HepG2 (cell line): Measurements from ENCODE around the gene FAM234A. TPM values are rescaled to one million over a fixed set of nuclear protein-coding genes. Genes with fewer than 3 reads are reported as not detected.

Source experiments
- ATAC-seq: fragments of 200-7000 bp; cut with Tn5 transposase; 3 replicates; pipeline ENCODE4 v1.9.1; 2020; ENCODE audit warnings: mild to moderate bottlenecking, moderate library complexity
- BruUV-seq: library from RNA; stranded (reverse); fragments of 400-500 nt; replicated peaks from 2 replicates; lab custom pipeline; 2021; lab: Mats Ljungman, UMichigan
- CTCF ChIA-PET: fragments of 300-600 bp; formaldehyde crosslinking; extraction: SDS; loops from one replicate; lab custom pipeline; 2021; ENCODE audit warnings: low total read pairs, inconsistent platforms, low intra/inter-chr PET ratio; lab: Yijun Ruan, JAX
- POLR2A ChIA-PET: fragments of 350-600 bp; sonication (Branson Sonifier 250); formaldehyde crosslinking; loops from one replicate; lab custom pipeline; 2020; ENCODE audit warnings: antibody characterized with exemption, inconsistent platforms; lab: Yijun Ruan, JAX
- DNase-seq: peaks from one replicate; pipeline ENCODE4 v3.0.0-alpha.2; 2015; ENCODE audit warnings: low spot score
- FAIRE-seq: peaks from 3 replicates; lab custom pipeline; 2011; peaks lifted over from hg19 to GRCh38; lab: Jason Lieb, UNC
- H2AFZ ChIP-seq: one replicate; pipeline ENCODE4 v1.6.1; 2011; ENCODE audit warnings: low read length, inconsistent platforms
- H3K27ac ChIP-seq: fragments of 300-600 bp; 3 replicates; pipeline ENCODE4 v1.8.0; 2011; ENCODE audit warnings: mixed run types, mild to moderate bottlenecking, mixed read lengths, low read length, inconsistent platforms; ENCODE audit not compliant: insufficient read depth; ENCODE audit errors: extremely low read length
- H3K27me3 ChIP-seq, 2 experiments: fragments of 200-600 bp in 1 of 2; 2 replicates in 1 of 2; 3 replicates in 1 of 2; pipeline versions ENCODE4 v1.6.0 to v1.8.0; 2011; ENCODE audit warnings: low read length in 2 of 2, mild to moderate bottlenecking in 2 of 2, moderate library complexity in 2 of 2, inconsistent platforms in 1 of 2; ENCODE audit not compliant: insufficient read depth in 2 of 2, control insufficient read depth in 1 of 2
- H3K36me3 ChIP-seq, 2 experiments: fragments of 200-600 bp in 1 of 2; replicated peaks in 1 of 2; 2 replicates in 1 of 2; 3 replicates in 1 of 2; pipeline versions ENCODE4 v1.5.1 to v1.8.0; 2011; ENCODE audit warnings: low read length in 2 of 2, inconsistent platforms in 1 of 2; ENCODE audit not compliant: insufficient read depth in 2 of 2, control insufficient read depth in 1 of 2
- H3K4me1 ChIP-seq: 2 replicates; pipeline ENCODE4 v1.5.1; 2012; ENCODE audit warnings: low read length, inconsistent platforms; ENCODE audit not compliant: insufficient read depth
- H3K4me2 ChIP-seq: 2 replicates; pipeline ENCODE4 v1.6.0; 2011; ENCODE audit warnings: low read depth, low read length, inconsistent platforms
- H3K4me3 ChIP-seq, 3 experiments: fragments of 200-600 bp in 1 of 3; sonication (generic), shearing (Covaris generic) in 1 of 3; replicated peaks in 1 of 3; 2 replicates each; pipeline ENCODE4 v1.5.1; 2011 to 2016; ENCODE audit warnings: low read length in 3 of 3, inconsistent platforms in 2 of 3, low read depth in 2 of 3, mild to moderate bottlenecking in 2 of 3, control low read depth in 1 of 3, mixed read lengths in 1 of 3; ENCODE audit not compliant: insufficient read depth in 1 of 3
- H3K79me2 ChIP-seq: one replicate; pipeline ENCODE4 v1.6.1; 2011; ENCODE audit warnings: low read length, inconsistent platforms; ENCODE audit not compliant: insufficient read depth
- H3K9ac ChIP-seq: 2 replicates; pipeline ENCODE4 v1.6.0; 2011; ENCODE audit warnings: mild to moderate bottlenecking, low read depth, low read length, inconsistent platforms; ENCODE audit not compliant: insufficient read depth
- H3K9me3 ChIP-seq: 2 replicates; pipeline ENCODE4 v1.5.1; 2012; ENCODE audit warnings: mild to moderate bottlenecking, low read length
- H4K20me1 ChIP-seq: 2 replicates; pipeline ENCODE4 v1.6.0; 2011; ENCODE audit warnings: inconsistent platforms, mild to moderate bottlenecking, low read length, moderate library complexity; ENCODE audit not compliant: insufficient read depth
- ATRX ChIP-seq: sonication (generic); formaldehyde crosslinking; IDR thresholded peaks from 2 replicates; pipeline ENCODE4 v1.4.0; 2020; ENCODE audit warnings: missing genetic modification reagents, borderline replicate concordance
- HOXD1 ChIP-seq: sonication (generic); formaldehyde crosslinking; IDR thresholded peaks from 2 replicates; pipeline ENCODE4 v1.5.0; 2020; ENCODE audit warnings: missing genetic modification reagents
- KLF6 ChIP-seq: IDR thresholded peaks from 2 replicates; pipeline ENCODE4 v1.8.0; 2016; ENCODE audit warnings: missing biosample characterization, missing genetic modification reagents
- NPAS2 ChIP-seq: sonication (generic); formaldehyde crosslinking; IDR thresholded peaks from 2 replicates; pipeline ENCODE4 v1.8.0; 2022; ENCODE audit warnings: mild to moderate bottlenecking, missing genetic modification reagents, borderline replicate concordance
- RARG ChIP-seq: sonication (generic); formaldehyde crosslinking; IDR thresholded peaks from 2 replicates; pipeline ENCODE4 v1.4.0; 2020; ENCODE audit warnings: low read depth, mild to moderate bottlenecking, missing genetic modification reagents
- SOX6 ChIP-seq, 2 experiments: fragments of 450-650 bp in 1 of 2; sonication (generic) in 1 of 2; formaldehyde crosslinking in 1 of 2; IDR thresholded peaks; 2 replicates each; pipeline versions ENCODE4 v1.4.0 to v1.6.1; 2017 to 2020; ENCODE audit warnings: antibody characterized with exemption in 1 of 2, mild to moderate bottlenecking in 1 of 2, missing genetic modification reagents in 1 of 2
- TERF1 ChIP-seq: sonication (generic); formaldehyde crosslinking; IDR thresholded peaks from 2 replicates; pipeline ENCODE4 v1.8.0; 2022; ENCODE audit warnings: mild to moderate bottlenecking, missing genetic modification reagents, moderate library complexity
- TOE1 ChIP-seq: sonication (generic); formaldehyde crosslinking; IDR thresholded peaks from 2 replicates; pipeline ENCODE4 v1.4.0; 2020; ENCODE audit warnings: mild to moderate bottlenecking, missing genetic modification reagents
- ZBTB37 ChIP-seq: sonication (generic); formaldehyde crosslinking; IDR thresholded peaks from 2 replicates; pipeline ENCODE4 v1.4.0; 2020; ENCODE audit warnings: mild to moderate bottlenecking, missing genetic modification reagents
- WGBS: methylation state at CpG from one replicate; pipeline ENCODE4 v1.1.6; 2017; ENCODE audit warnings: low lambda C conversion rate; 5-methylcytosine and 5-hydroxymethylcytosine counted together
- in situ Hi-C: cut with HindIII; loops from 2 replicates; pipeline ENCODE4 v1.10.0; 2017; ENCODE audit warnings: low pct_unique_long_range_greater_than_20kb; ENCODE audit not compliant: extremely low pct_ligation_motif_present
- intact Hi-C: fragments of 100-400 bp; cut with micrococcal nuclease; formaldehyde crosslinking; loops from one replicate; pipeline ENCODE4 v1.10.0; 2022; ENCODE audit not compliant: unreplicated experiment
- polyA plus RNA-seq, 8 experiments: library from polyadenylated mRNA; depleted of rRNA in 3 of 8; stranded (reverse) in 7 of 8; unstranded in 1 of 8; fragments of >200 nt; fragmentation: Illumina TruSeq in 4 of 8; extraction: Trizol in 4 of 8; gene quantifications; 2 replicates each; pipeline versions ENCODE4 v1.2.1 to v1.2.3, GENCODE V29; 2011 to 2016; ENCODE audit warnings: low read depth in 4 of 8, missing spikeins in 1 of 8, mixed read lengths in 1 of 8; ENCODE audit not compliant: insufficient read depth in 1 of 8
- total RNA-seq, 5 experiments: library from RNA; depleted of rRNA; stranded (reverse); fragments of >200 nt; fragmentation: Illumina TruSeq; extraction: Trizol; gene quantifications; 2 replicates each; pipeline ENCODE4 v1.2.3, GENCODE V29; 2016; ENCODE audit warnings: low read depth in 1 of 5

Gene FAM234A
- total and polyA plus RNA-seq, 2 of the 13 experiments (the other 11 are each of a cell fraction or from before 2014, with no cell fraction given): 29.2 to 34.4 TPM

- in situ Hi-C loops (no loop called here), intact Hi-C loops (no loop called here)
- Histone ChIP-seq H3K9me3 (no peaks in the 10 kb centered on the region), H3K4me1 (no peaks in the 10 kb centered on the region), H3K79me2 (no peaks in the 10 kb centered on the region), H3K9ac (no peak overlapping the region), H2AFZ (no peak overlapping the region), H3K27me3 (no peaks in the 10 kb centered on the region), H3K4me3 (no peak overlapping the region), H3K27ac (no peak overlapping the region), H3K36me3 (peaks cover 13 to 25% of the 10 kb centered on the region in 2 experiments; a peak in 4 of 5 replicates), H3K4me2 (no peak overlapping the region), H4K20me1 (no peaks in the 10 kb centered on the region)
- no TSS peak for BruUV-seq
- ChIA-PET CTCF (no interaction called here), POLR2A (no interaction called here)
- ATAC-seq (no peak), FAIRE-seq (no peak), DNase-seq (no peak)
- 97% methylated on average over 23 of the region's 29 CpGs for WGBS
- TF ChIP-seq TOE1 (no peak), RARG (CRISPR knock-in tag) (no peak), NPAS2 (CRISPR knock-in tag) (no peak), HOXD1 (CRISPR knock-in tag) (no peak), KLF6 (CRISPR knock-in tag) (no peak), SOX6 (IDR thresholded peaks at IDR 0.05) (no peak), SOX6 (CRISPR knock-in tag; IDR thresholded peaks at IDR 0.05) (no peak), TERF1 (CRISPR knock-in tag) (no peak), ATRX (CRISPR knock-in tag) (no peak), ZBTB37 (no peak)
These were observed 27.6 kb downstream of the FAM234A start for GRCh38 chr16:262121-262745.
